Esophagus squamous epithelium (tissue), 5 donors: Measurements from ENCODE around the gene ZNF862. TPM values are rescaled to one million over a fixed set of nuclear protein-coding genes. Genes with fewer than 3 reads are reported as not detected.

Experiments
- DNase-seq: peaks from one replicate; lab custom pipeline; 2025; lab: John Stamatoyannopoulos, UW
- H3K27ac ChIP-seq, 4 donors: fragments of 200-600 bp; sonication (generic); one replicate each; pipeline ENCODE4 v1.5.1; 2016 to 2019; ENCODE audit warnings: mild to moderate bottlenecking in 1 of 4
- H3K27me3 ChIP-seq, 4 donors: fragments of 200-600 bp; sonication (generic); 1 replicate in 3 of 4; 2 replicates in 1 of 4; pipeline versions ENCODE4 v1.5.1 to v1.6.0; 2017 to 2021; ENCODE audit warnings: antibody characterized with exemption in 1 of 4
- H3K36me3 ChIP-seq, 3 donors: fragments of 200-600 bp; sonication (generic); one replicate each; pipeline ENCODE4 v1.5.1; 2016 to 2019
- H3K4me1 ChIP-seq, 3 donors: fragments of 200-600 bp; sonication (generic); one replicate each; pipeline ENCODE4 v1.5.1; 2017 to 2019
- H3K4me3 ChIP-seq, 4 donors: fragments of 200-600 bp; sonication (generic); 1 replicate in 3 of 4; 2 replicates in 1 of 4; pipeline ENCODE4 v1.5.1; 2016 to 2019; ENCODE audit warnings: mild to moderate bottlenecking in 2 of 4, moderate library complexity in 1 of 4
- H3K9me3 ChIP-seq, 3 donors: fragments of 200-600 bp; sonication (generic); one replicate each; pipeline ENCODE4 v1.5.1; 2016 to 2019
- CTCF ChIP-seq, 6 experiments: fragments of 450-650 bp in 4 of 6; fragments of 200-600 bp in 2 of 6; sonication (generic) in 2 of 6; IDR thresholded peaks; one replicate each; pipeline ENCODE4 v1.5.1; 2016 to 2019; ENCODE audit warnings: antibody characterized with exemption in 6 of 6, mild to moderate bottlenecking in 4 of 6, moderate library complexity in 4 of 6
- POLR2A ChIP-seq, 4 donors: fragments of 450-650 bp; IDR thresholded peaks; one replicate each; pipeline ENCODE4 v1.6.1; 2017; ENCODE audit warnings: antibody characterized with exemption in 4 of 4, mild to moderate bottlenecking in 4 of 4, moderate library complexity in 3 of 4
- WGBS, 2 donors: methylation state at CpG; one replicate each; pipeline ENCODE4 v1.1.5; 2018; 5-methylcytosine and 5-hydroxymethylcytosine counted together
- intact Hi-C: fragments of 100-400 bp; cut with DNase I; formaldehyde crosslinking; loops from one replicate; pipeline ENCODE4 v1.15.0; 2022
- total RNA-seq, 4 donors: library from RNA; depleted of rRNA; stranded (reverse); fragments of >200 nt; gene quantifications; one replicate each; pipeline ENCODE4 v1.1.0, GENCODE V29; 2016
- donor health status: DM: yes; HTN: yes; CAD: no.

Gene ZNF862
- total RNA-seq, 4 donors from 2014 or later: 7.1 to 13.2 (median 9.9) TPM

DNA sequence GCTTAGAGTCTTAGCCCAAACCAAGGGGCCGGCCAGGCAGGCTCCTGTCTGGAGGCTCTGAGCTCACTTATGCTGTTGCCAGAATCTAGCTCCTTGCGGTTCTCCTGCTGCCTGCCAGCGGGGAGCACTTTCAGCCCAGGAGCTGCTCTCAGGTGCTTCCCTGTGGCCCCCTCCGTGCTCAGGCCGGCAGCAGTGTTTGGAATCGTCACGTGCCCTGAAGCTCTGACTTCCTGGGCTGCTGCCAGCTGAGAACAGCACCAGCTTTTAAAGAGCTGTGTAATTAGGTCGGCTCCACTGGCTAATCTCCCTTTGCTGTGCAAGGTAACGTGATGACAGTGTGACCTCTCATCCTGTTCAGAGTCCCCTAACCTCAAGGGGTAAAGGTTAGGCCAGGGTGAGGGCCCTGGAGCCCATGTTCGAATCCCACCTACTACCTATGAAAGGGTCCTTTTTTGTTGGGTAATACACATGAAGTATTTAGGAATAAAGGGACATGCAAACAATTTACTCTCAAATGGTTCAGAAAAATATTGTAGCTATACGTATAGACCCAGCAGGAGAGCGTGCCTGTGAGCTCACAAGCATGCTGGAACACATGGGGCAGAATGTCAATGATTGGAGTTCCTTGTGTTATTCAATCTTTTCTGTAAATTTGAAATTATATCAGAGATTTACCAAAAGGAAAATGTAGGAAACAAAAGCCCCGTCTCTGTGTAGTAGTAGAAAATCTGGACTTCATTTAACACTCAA lies 16.6 kb downstream of the ZNF862 start:
- Histone ChIP-seq H3K4me1 (peaks cover 0 to 20% (median 5%) of the 10 kb centered on the region in 3 donors), H3K27me3 (no peaks in the 10 kb centered on the region), H3K4me3 (no peak overlapping the region), H3K27ac (no peak overlapping the region), H3K36me3 (peaks cover 0 to 27% (median 0%) of the 10 kb centered on the region in 3 donors), H3K9me3 (no peaks in the 10 kb centered on the region)
- TF ChIP-seq CTCF (IDR thresholded peaks at IDR 0.05) (no peak), POLR2A (IDR thresholded peaks at IDR 0.05) (no peak)
- no peak for DNase-seq
- intact Hi-C loops: no loop called here
- WGBS, 2 donors: 36 to 46% methylated on average over 6 to 13 of the region's 13 CpGs

GRCh38 chr7:149855361-149856305 lies 17.5 kb downstream of the ZNF862 start:
- peaks cover 0 to 29% (median 0%) of the 10 kb centered on the region in 3 donors for H3K36me3 ChIP-seq
- no peaks in the 10 kb centered on the region for H3K9me3 ChIP-seq
- no peak for DNase-seq
- peaks cover 0 to 20% (median 5%) of the 10 kb centered on the region in 3 donors for H3K4me1 ChIP-seq
- no peak overlapping the region for H3K4me3 ChIP-seq
- no peaks in the 10 kb centered on the region for H3K27me3 ChIP-seq
- TF ChIP-seq POLR2A (IDR thresholded peaks at IDR 0.05) (no peak), CTCF (IDR thresholded peaks at IDR 0.05) (no peak)
- WGBS, 2 donors: 68 to 72% methylated on average over 11 to 12 of the region's 16 CpGs
- intact Hi-C loops: no loop called here
- no peak overlapping the region for H3K27ac ChIP-seq

GRCh38 chr7:149856583-149856982 lies 18.4 kb downstream of the ZNF862 start:
- H3K27ac ChIP-seq: no peak overlapping the region
- H3K9me3 ChIP-seq: no peaks in the 10 kb centered on the region
- peaks cover 0 to 38% (median 0%) of the 10 kb centered on the region in 3 donors for H3K36me3 ChIP-seq
- no peaks in the 10 kb centered on the region for H3K27me3 ChIP-seq
- no peak overlapping the region for H3K4me3 ChIP-seq
- intact Hi-C loops: no loop called here
- TF ChIP-seq POLR2A (IDR thresholded peaks at IDR 0.05): no peak
- TF ChIP-seq CTCF (IDR thresholded peaks at IDR 0.05): no peak
- WGBS, 2 donors: 85 to 86% methylated on average over 8 of the region's 8 CpGs
- DNase-seq: no peak
- H3K4me1 ChIP-seq: peaks cover 0 to 20% (median 5%) of the 10 kb centered on the region in 3 donors

DNA sequence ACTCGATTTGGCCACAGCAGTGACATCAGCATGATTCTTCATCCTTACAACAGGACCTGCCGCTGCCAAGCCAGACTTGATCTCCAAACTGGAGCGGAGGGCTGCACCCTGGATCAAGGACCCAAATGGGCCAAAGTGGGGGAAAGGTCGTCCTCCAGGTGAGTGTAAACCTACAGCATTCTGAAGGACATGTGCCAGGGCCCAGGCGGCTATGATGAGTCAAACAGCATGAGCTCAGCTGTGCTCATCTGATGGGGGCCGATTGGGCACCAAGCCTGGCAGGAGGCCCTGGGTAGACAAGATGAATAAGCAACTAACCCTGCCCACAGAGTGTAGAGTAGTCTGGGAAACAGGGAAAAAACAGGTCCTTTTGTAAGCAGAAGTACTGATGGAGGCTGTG lies 21.2 kb downstream of the ZNF862 start:
- intact Hi-C loops: no loop called here
- Histone ChIP-seq H3K36me3 (peaks cover 0 to 54% (median 13%) of the 10 kb centered on the region in 3 donors), H3K27me3 (no peaks in the 10 kb centered on the region), H3K4me1 (peaks cover 0 to 16% (median 5%) of the 10 kb centered on the region in 3 donors), H3K9me3 (no peaks in the 10 kb centered on the region), H3K27ac (no peak overlapping the region), H3K4me3 (no peak overlapping the region)
- 33 to 80% methylated on average over 1 of the region's 6 CpGs for WGBS, 2 donors
- TF ChIP-seq CTCF (IDR thresholded peaks at IDR 0.05) (no peak), POLR2A (IDR thresholded peaks at IDR 0.05) (no peak)
- no peak for DNase-seq
